Mucosa of rectum (tissue), 2 donors: ENCODE results near the gene ANO6.

Experiments used
- H3K27ac ChIP-seq, 2 donors: one replicate each; pipeline ENCODE4 v1.7.0; 2013; ENCODE audit warnings: inconsistent platforms in 2 of 2, low read depth in 2 of 2, low read length in 2 of 2
- H3K27me3 ChIP-seq, 2 donors: one replicate each; pipeline ENCODE4 v1.7.0; 2013; ENCODE audit warnings: low read length in 2 of 2; ENCODE audit not compliant: control insufficient read depth in 2 of 2, insufficient read depth in 2 of 2
- H3K36me3 ChIP-seq, 2 donors: one replicate each; pipeline ENCODE4 v1.7.0; 2013; ENCODE audit warnings: low read length in 2 of 2; ENCODE audit not compliant: control insufficient read depth in 2 of 2, insufficient read depth in 2 of 2
- H3K4me1 ChIP-seq, 2 donors: one replicate each; pipeline ENCODE4 v1.7.0; 2013; ENCODE audit warnings: low read length in 2 of 2, mild to moderate bottlenecking in 1 of 2; ENCODE audit not compliant: control insufficient read depth in 2 of 2, insufficient read depth in 2 of 2
- H3K4me3 ChIP-seq, 2 donors: one replicate each; pipeline ENCODE4 v1.7.0; 2013; ENCODE audit warnings: low read length in 2 of 2
- H3K9ac ChIP-seq, 2 donors: one replicate each; pipeline ENCODE4 v1.7.0; 2013; ENCODE audit warnings: low read length in 2 of 2, low read depth in 1 of 2, mild to moderate bottlenecking in 1 of 2
- H3K9me3 ChIP-seq, 2 donors: one replicate each; pipeline ENCODE4 v1.7.0; 2013; ENCODE audit warnings: low read length in 2 of 2; ENCODE audit not compliant: control insufficient read depth in 2 of 2
- donor health status: healthy.
- donor health status: Normal muscosa, but diverticular disease.

The ANO6 gene

GRCh38 chr12:45279931-45280830, 64.3 kb downstream of the ANO6 start:
- Histone ChIP-seq H3K27me3 (peaks cover 3 to 17% of the 10 kb centered on the region in 2 donors), H3K9me3 (no peaks in the 10 kb centered on the region), H3K4me1 (peaks cover 0 to 11% of the 10 kb centered on the region in 2 donors), H3K36me3 (no peaks in the 10 kb centered on the region), H3K4me3 (no peak overlapping the region), H3K9ac (no peak overlapping the region), H3K27ac (no peak overlapping the region)

GRCh38 chr12:45281994-45282393, 66.1 kb downstream of the ANO6 start:
- no peaks in the 10 kb centered on the region for H3K36me3 ChIP-seq
- peaks cover 5 to 16% of the 10 kb centered on the region in 2 donors for H3K27me3 ChIP-seq
- H3K9ac ChIP-seq: no peak overlapping the region
- H3K9me3 ChIP-seq: no peaks in the 10 kb centered on the region
- H3K27ac ChIP-seq: no peak overlapping the region
- H3K4me3 ChIP-seq: no peak overlapping the region
- peaks cover 0 to 11% of the 10 kb centered on the region in 2 donors for H3K4me1 ChIP-seq

- Histone ChIP-seq H3K36me3 (no peaks in the 10 kb centered on the region), H3K9ac (no peak overlapping the region), H3K9me3 (no peaks in the 10 kb centered on the region)
Observed at GRCh38 chr12:45282411-45282810, 66.5 kb downstream of the ANO6 start.

GRCh38 chr12:45284096-45284901, 68.4 kb downstream of the ANO6 start:
- no peaks in the 10 kb centered on the region for H3K36me3 ChIP-seq
- no peak overlapping the region for H3K4me3 ChIP-seq
- H3K4me1 ChIP-seq: peaks cover 0 to 11% of the 10 kb centered on the region in 2 donors
- no peak overlapping the region for H3K9ac ChIP-seq
- no peaks in the 10 kb centered on the region for H3K9me3 ChIP-seq
- no peak overlapping the region for H3K27ac ChIP-seq
- peaks cover 2 to 22% of the 10 kb centered on the region in 2 donors for H3K27me3 ChIP-seq

More at GRCh38 chr12:45282411-45282810, 66.5 kb downstream of the ANO6 start:
- H3K27ac ChIP-seq: no peak overlapping the region
- peaks cover 5 to 19% of the 10 kb centered on the region in 2 donors for H3K27me3 ChIP-seq
- peaks cover 0 to 11% of the 10 kb centered on the region in 2 donors for H3K4me1 ChIP-seq
- no peak overlapping the region for H3K4me3 ChIP-seq

DNA sequence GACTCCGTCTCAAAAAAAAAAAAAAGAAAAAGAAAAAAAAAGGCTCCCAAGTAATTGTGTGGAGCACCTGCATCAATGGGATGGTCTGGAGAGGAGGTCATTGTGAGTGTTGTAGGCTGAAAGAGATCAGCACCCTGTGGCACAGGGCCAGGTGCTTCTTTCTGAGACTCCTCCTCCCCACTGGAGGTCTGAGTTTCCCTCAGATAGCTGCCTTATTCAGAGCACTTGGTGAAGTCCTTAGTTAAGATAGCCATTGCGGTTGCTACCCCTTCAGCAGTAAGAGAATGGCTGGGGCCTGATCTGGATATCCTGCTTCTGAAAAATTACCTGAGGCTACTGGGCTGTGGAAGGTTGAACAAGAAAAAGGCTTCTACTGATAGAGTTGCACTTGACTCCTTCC, 69.8 kb downstream of the ANO6 start:
- Histone ChIP-seq H3K27me3 (peaks cover 2 to 18% of the 10 kb centered on the region in 2 donors), H3K4me3 (no peak overlapping the region), H3K36me3 (no peaks in the 10 kb centered on the region), H3K4me1 (peaks cover 0 to 11% of the 10 kb centered on the region in 2 donors), H3K9me3 (no peaks in the 10 kb centered on the region), H3K9ac (no peak overlapping the region), H3K27ac (no peak overlapping the region)

DNA sequence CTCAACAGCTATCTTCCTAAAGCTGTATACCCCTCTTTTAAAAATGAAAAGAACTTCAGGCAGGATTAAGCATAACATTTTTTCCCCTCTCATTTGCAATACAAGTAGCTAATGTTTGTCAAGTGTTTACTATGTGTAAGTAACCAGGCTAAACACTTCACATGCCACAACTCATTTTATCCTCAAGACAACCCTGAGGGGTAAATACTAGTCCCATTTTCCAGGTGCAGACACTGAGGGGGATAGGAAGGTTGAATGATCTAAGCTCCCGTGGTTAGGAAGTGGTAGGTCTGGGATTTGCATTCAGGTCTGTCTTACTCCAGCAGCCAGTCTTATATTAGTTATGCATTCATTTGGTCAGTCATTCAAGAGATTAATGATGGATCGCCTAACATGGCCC, 70.7 kb downstream of the ANO6 start:
- Histone ChIP-seq H3K27me3 (peaks cover 2 to 16% of the 10 kb centered on the region in 2 donors), H3K27ac (no peak overlapping the region), H3K9ac (no peak overlapping the region), H3K36me3 (no peaks in the 10 kb centered on the region), H3K4me3 (no peak overlapping the region), H3K4me1 (peaks cover 0 to 11% of the 10 kb centered on the region in 2 donors), H3K9me3 (no peaks in the 10 kb centered on the region)

- Histone ChIP-seq H3K27ac (no peak overlapping the region), H3K27me3 (peaks cover 2 to 14% of the 10 kb centered on the region in 2 donors), H3K4me1 (no peaks in the 10 kb centered on the region), H3K9ac (no peak overlapping the region), H3K36me3 (no peaks in the 10 kb centered on the region), H3K4me3 (no peak overlapping the region), H3K9me3 (no peaks in the 10 kb centered on the region)
Observed at GRCh38 chr12:45289245-45290215, 73.6 kb downstream of the ANO6 start.

GRCh38 chr12:45290216-45290605, 74.3 kb downstream of the ANO6 start:
- H3K9me3 ChIP-seq: no peaks in the 10 kb centered on the region
- no peak overlapping the region for H3K4me3 ChIP-seq
- H3K36me3 ChIP-seq: no peaks in the 10 kb centered on the region
- peaks cover 2 to 14% of the 10 kb centered on the region in 2 donors for H3K27me3 ChIP-seq
- no peak overlapping the region for H3K27ac ChIP-seq
- no peaks in the 10 kb centered on the region for H3K4me1 ChIP-seq
- H3K9ac ChIP-seq: no peak overlapping the region

GRCh38 chr12:45291518-45291917, 75.6 kb downstream of the ANO6 start:
- no peak overlapping the region for H3K9ac ChIP-seq
- H3K36me3 ChIP-seq: no peaks in the 10 kb centered on the region
- H3K27me3 ChIP-seq: peaks cover 0 to 14% of the 10 kb centered on the region in 2 donors
- peak overlapping the region in 1 of 2 donors; percentile 34 for H3K27ac ChIP-seq
- H3K4me1 ChIP-seq: no peaks in the 10 kb centered on the region
- H3K4me3 ChIP-seq: no peak overlapping the region
- H3K9me3 ChIP-seq: no peaks in the 10 kb centered on the region
